SU-DHL-6 (cell line): ENCODE results near the gene RALY.
A peak's percentile ranks its signal among the peaks of the same experiment; 100 is the strongest.

Source experiments
- H2AFZ ChIP-seq: fragments of 200-600 bp; sonication (generic); 2 replicates; pipeline ENCODE4 v1.6.1; 2014; ENCODE audit warnings: low read depth, mild to moderate bottlenecking, moderate library complexity, mixed read lengths, antibody characterized with exemption, low read length; ENCODE audit not compliant: severe bottlenecking
- H3F3A ChIP-seq: fragments of 200-600 bp; shearing (Covaris generic); 2 replicates; pipeline ENCODE4 v1.6.0; 2016; ENCODE audit warnings: antibody characterized with exemption, mild to moderate bottlenecking; ENCODE audit not compliant: insufficient read depth
- H3K27ac ChIP-seq: fragments of 200-600 bp; sonication (generic); 2 replicates; pipeline ENCODE4 v1.5.1; 2016; ENCODE audit warnings: low read depth, mild to moderate bottlenecking, low read length, moderate library complexity, mixed read lengths
- H3K27me3 ChIP-seq: fragments of 200-600 bp; sonication (generic), shearing (Covaris generic); 2 replicates; pipeline ENCODE4 v1.6.0; 2014; ENCODE audit warnings: mild to moderate bottlenecking, low read length
- H3K36me3 ChIP-seq: fragments of 200-600 bp; sonication (generic); 2 replicates; pipeline ENCODE4 v1.6.1; 2014; ENCODE audit warnings: mild to moderate bottlenecking, low read length, mixed read lengths
- H3K4me2 ChIP-seq: fragments of 300-600, 200-600 bp; shearing (Covaris generic), sonication (generic); 2 replicates; pipeline ENCODE4 v1.6.0; 2014; ENCODE audit warnings: low read length, low read depth, mild to moderate bottlenecking; ENCODE audit not compliant: poor library complexity, severe bottlenecking
- H3K4me3 ChIP-seq: fragments of 200-600 bp; sonication (generic); 2 replicates; pipeline ENCODE4 v1.5.1; 2014; ENCODE audit warnings: antibody characterized with exemption, low read length, mild to moderate bottlenecking, mixed read lengths; ENCODE audit not compliant: insufficient read depth, poor library complexity, severe bottlenecking
- H3K79me2 ChIP-seq: fragments of 200-600 bp; sonication (generic); 2 replicates; pipeline ENCODE4 v1.6.1; 2014; ENCODE audit warnings: mild to moderate bottlenecking, low read length, moderate library complexity; ENCODE audit not compliant: insufficient read depth
- H3K9ac ChIP-seq: fragments of 200-600 bp; sonication (generic); 2 replicates; pipeline ENCODE4 v1.7.0; 2014; ENCODE audit warnings: mild to moderate bottlenecking, low read length
- H3K9me2 ChIP-seq: fragments of 200-600 bp; sonication (generic); replicated peaks from 2 replicates; pipeline ENCODE4 v1.6.1; 2014; ENCODE audit warnings: low read length; ENCODE audit not compliant: insufficient read depth
- H3K9me3 ChIP-seq: fragments of 200-600 bp; sonication (generic); 2 replicates; pipeline ENCODE4 v1.6.1; 2014; ENCODE audit warnings: low read length, mixed read lengths; ENCODE audit not compliant: insufficient read depth
- H4K20me1 ChIP-seq: fragments of 200-600 bp; sonication (generic); 2 replicates; pipeline ENCODE4 v1.6.1; 2014; ENCODE audit warnings: low read depth, mild to moderate bottlenecking, antibody characterized with exemption, low read length, moderate library complexity, mixed read lengths
- EZH2phosphoT487 ChIP-seq: fragments of 200-600 bp; sonication (generic), shearing (Covaris generic); conservative IDR thresholded peaks from 2 replicates; pipeline ENCODE4 v1.6.1; 2018; ENCODE audit warnings: mild to moderate bottlenecking, antibody characterized with exemption, low read length, moderate library complexity, mixed read lengths
- TF ChIP-seq, protein P1 (sequence below): fragments of 200-600 bp; sonication (generic); IDR thresholded peaks from one replicate; pipeline ENCODE4 v1.5.1; 2017; ENCODE audit warnings: antibody characterized with exemption, mild to moderate bottlenecking, low read length, moderate library complexity; ENCODE audit not compliant: insufficient read depth, poor library complexity, severe bottlenecking

The RALY gene

DNA sequence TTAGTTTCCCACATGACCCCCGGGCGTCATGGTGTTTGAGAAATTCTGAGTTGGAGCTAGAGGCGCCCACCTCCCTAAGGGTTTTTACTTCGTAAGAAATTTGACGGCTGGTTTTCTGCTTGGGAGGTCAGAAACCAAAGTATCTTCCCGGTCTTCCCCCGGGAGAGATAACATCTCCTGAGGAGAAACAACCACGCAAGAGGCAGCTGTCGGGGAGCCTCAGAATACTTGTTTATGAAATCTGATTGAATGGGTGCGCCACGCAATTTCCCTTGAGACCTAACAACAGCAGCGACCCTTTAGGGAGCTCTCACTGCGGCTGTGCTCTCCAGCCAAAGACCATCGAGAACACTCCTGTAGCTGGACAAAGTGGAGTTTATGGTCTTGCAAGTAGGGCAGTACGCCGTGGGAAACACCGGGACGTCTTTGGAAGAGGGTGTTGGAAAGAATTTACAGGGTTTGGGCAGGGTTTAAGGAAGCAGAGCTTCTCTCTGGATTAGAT is 118.9 kb downstream of the RALY start:
- Histone ChIP-seq H3K27ac (peak overlapping the region; percentile 69), H3K79me2 (peaks cover 44% of the 10 kb centered on the region), H3K27me3 (no peaks in the 10 kb centered on the region), H3K4me2 (peak overlapping the region; percentile 99), H3K9me3 (no peaks in the 10 kb centered on the region), H3K9me2 (no peaks in the 10 kb centered on the region), H3K4me3 (peak overlapping the region; percentile 83), H2AFZ (peak overlapping the region; percentile 89), H3K9ac (peak overlapping the region; percentile 94), H4K20me1 (peaks cover 32% of the 10 kb centered on the region), H3F3A (peaks cover 9% of the 10 kb centered on the region; the same call in 1 of the 2 replicates), H3K36me3 (peaks cover 20% of the 10 kb centered on the region)
- TF ChIP-seq EZH2phosphoT487 = no peak
- TF ChIP-seq, protein P1, sequence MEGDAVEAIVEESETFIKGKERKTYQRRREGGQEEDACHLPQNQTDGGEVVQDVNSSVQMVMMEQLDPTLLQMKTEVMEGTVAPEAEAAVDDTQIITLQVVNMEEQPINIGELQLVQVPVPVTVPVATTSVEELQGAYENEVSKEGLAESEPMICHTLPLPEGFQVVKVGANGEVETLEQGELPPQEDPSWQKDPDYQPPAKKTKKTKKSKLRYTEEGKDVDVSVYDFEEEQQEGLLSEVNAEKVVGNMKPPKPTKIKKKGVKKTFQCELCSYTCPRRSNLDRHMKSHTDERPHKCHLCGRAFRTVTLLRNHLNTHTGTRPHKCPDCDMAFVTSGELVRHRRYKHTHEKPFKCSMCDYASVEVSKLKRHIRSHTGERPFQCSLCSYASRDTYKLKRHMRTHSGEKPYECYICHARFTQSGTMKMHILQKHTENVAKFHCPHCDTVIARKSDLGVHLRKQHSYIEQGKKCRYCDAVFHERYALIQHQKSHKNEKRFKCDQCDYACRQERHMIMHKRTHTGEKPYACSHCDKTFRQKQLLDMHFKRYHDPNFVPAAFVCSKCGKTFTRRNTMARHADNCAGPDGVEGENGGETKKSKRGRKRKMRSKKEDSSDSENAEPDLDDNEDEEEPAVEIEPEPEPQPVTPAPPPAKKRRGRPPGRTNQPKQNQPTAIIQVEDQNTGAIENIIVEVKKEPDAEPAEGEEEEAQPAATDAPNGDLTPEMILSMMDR = no peak

DNA sequence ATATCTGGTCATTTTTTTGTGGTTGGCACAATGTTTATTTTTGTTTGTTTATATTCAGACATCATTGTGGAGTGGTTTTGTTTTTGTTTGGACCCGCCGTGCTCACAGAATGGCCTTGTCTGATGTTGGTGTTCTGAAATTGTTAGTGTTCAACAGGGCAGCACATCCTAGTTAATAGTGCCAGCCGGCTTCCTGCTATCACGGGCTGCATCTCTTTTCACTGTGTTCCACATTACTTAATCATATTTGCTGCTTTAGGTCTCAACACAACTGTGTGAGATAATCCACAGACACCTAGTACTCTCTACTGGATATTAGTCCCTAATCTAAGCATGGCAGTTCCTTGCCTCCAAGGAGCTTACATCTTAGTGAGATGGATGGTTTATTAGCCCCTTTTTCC is 121.1 kb downstream of the RALY start:
- peaks cover 12% of the 10 kb centered on the region; the same call in 1 of the 2 replicates for H4K20me1 ChIP-seq
- no peak overlapping the region for H3K4me3 ChIP-seq
- no peaks in the 10 kb centered on the region; the same call in 1 of the 2 replicates for H3K36me3 ChIP-seq
- H3K9ac ChIP-seq = no peak overlapping the region
- TF ChIP-seq EZH2phosphoT487 = no peak
- TF ChIP-seq, protein P1 = no peak
- H3K27me3 ChIP-seq = no peaks in the 10 kb centered on the region
- H3K4me2 ChIP-seq = no peak overlapping the region
- H3K27ac ChIP-seq = no peak overlapping the region
- no peaks in the 10 kb centered on the region for H3K9me2 ChIP-seq
- H3F3A ChIP-seq = no peaks in the 10 kb centered on the region
- no peak overlapping the region for H2AFZ ChIP-seq
- H3K9me3 ChIP-seq = no peaks in the 10 kb centered on the region
- peaks cover 22% of the 10 kb centered on the region for H3K79me2 ChIP-seq

DNA sequence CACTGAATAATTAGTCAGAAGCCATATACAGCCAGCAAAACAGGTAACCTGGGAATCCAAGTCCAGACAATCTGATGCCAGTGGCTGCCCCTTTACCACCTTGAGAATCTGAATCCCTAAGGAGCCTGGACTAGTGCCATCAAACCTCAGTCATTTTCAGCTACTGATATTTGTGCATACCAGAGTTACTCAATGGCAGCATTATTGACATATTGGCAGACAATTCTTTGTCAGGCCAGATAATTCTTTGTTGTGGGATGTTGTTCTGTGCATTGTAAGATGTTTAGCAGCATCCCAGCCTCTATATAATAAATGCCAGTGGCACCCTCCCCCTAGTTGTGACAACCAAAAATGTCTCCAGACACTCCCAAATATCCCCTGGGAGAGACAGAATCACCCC is 121.5 kb downstream of the RALY start:
- H3K4me3 ChIP-seq = no peak overlapping the region

More for the DNA sequence above, 121.5 kb downstream of the RALY start:
- Histone ChIP-seq H3K27me3 (no peaks in the 10 kb centered on the region), H3K9ac (no peak overlapping the region), H3K36me3 (no peaks in the 10 kb centered on the region; the same call in 1 of the 2 replicates), H3K4me2 (no peak overlapping the region), H3K9me3 (no peaks in the 10 kb centered on the region), H3K79me2 (peaks cover 18% of the 10 kb centered on the region), H3K27ac (no peak overlapping the region), H4K20me1 (peaks cover 9% of the 10 kb centered on the region; the same call in 1 of the 2 replicates), H3F3A (no peaks in the 10 kb centered on the region), H3K9me2 (no peaks in the 10 kb centered on the region), H2AFZ (no peak overlapping the region)
- no peak for TF ChIP-seq EZH2phosphoT487
- TF ChIP-seq, protein P1 = no peak
